ENCODE measurements around the gene ZNF385B. TPM values are rescaled to one million over a fixed set of nuclear protein-coding genes. Genes with fewer than 3 reads are reported as not detected.

ZNF385B gene
- total and polyA plus RNA-seq, 2 donors (not counting 1 experiment from before 2014, with no cell fraction given), result not detected

- H3K9me3 ChIP-seq (ENCODE audit: control extremely low read depth in 1 of 3, control insufficient read depth in 2 of 3, insufficient read depth in 1 of 3, low read length in 2 of 3), result peaks cover 0 to 2% (median 0%) of the 10 kb centered on the region in 3 donors
- no peak for TF ChIP-seq EZH2 (IDR thresholded peaks at IDR 0.05; ENCODE audit: borderline replicate concordance, insufficient read depth, low read depth, low read length, poor library complexity, severe bottlenecking)
- TF ChIP-seq, protein P1, sequence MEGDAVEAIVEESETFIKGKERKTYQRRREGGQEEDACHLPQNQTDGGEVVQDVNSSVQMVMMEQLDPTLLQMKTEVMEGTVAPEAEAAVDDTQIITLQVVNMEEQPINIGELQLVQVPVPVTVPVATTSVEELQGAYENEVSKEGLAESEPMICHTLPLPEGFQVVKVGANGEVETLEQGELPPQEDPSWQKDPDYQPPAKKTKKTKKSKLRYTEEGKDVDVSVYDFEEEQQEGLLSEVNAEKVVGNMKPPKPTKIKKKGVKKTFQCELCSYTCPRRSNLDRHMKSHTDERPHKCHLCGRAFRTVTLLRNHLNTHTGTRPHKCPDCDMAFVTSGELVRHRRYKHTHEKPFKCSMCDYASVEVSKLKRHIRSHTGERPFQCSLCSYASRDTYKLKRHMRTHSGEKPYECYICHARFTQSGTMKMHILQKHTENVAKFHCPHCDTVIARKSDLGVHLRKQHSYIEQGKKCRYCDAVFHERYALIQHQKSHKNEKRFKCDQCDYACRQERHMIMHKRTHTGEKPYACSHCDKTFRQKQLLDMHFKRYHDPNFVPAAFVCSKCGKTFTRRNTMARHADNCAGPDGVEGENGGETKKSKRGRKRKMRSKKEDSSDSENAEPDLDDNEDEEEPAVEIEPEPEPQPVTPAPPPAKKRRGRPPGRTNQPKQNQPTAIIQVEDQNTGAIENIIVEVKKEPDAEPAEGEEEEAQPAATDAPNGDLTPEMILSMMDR (IDR thresholded peaks at IDR 0.05), result no peak
- no peak overlapping the region for H3K4me3 Mint-ChIP-seq
- no peaks in the 10 kb centered on the region for H4K20me1 ChIP-seq (ENCODE audit: control insufficient read depth, insufficient read depth, low read length, poor library complexity, severe bottlenecking)
- no peak overlapping the region for H3K27ac Mint-ChIP-seq
- no peak for DNase-seq
- intact Hi-C loops (cut with micrococcal nuclease), result no loop called here
- peaks cover 9% of the 10 kb centered on the region for H3K9me3 Mint-ChIP-seq (ENCODE audit: insufficient read depth)
- peaks cover 5% of the 10 kb centered on the region for H3K27me3 Mint-ChIP-seq
- CTCF ChIA-PET, result interaction anchor here (0.6 kb wide), 1 partner anchor 23 kb away, joined by 3 read pairs; no protein-coding TSS in a partner anchor
- POLR2A ChIA-PET, result no interaction called here
- no peak for ATAC-seq (ENCODE audit: low read depth)
- H3K36me3 ChIP-seq (replicated peaks in 1 of 2; ENCODE audit: control extremely low read depth in 1 of 2, control insufficient read depth in 1 of 2, extremely low read depth in 1 of 2, insufficient read depth in 2 of 2, low read length in 1 of 2), result no peaks in the 10 kb centered on the region
- H3K4me3 ChIP-seq (ENCODE audit: control extremely low read depth in 1 of 5, extremely low read depth in 1 of 5, insufficient read depth in 1 of 5, low read depth in 2 of 5, low read length in 4 of 5), result no peak overlapping the region
- no peak overlapping the region for H3K4me2 ChIP-seq (replicated peaks; ENCODE audit: low read depth, low read length, poor library complexity, severe bottlenecking)
- H3K9ac ChIP-seq (ENCODE audit: low read length), result no peak overlapping the region
- no peaks in the 10 kb centered on the region for H3K79me2 ChIP-seq (ENCODE audit: control insufficient read depth, insufficient read depth, low read length)
- H3K4me1 Mint-ChIP-seq, result no peaks in the 10 kb centered on the region
- no peak overlapping the region for H2AFZ ChIP-seq (ENCODE audit: insufficient read depth, low read depth, low read length, poor library complexity, severe bottlenecking)
- H3K27ac ChIP-seq (ENCODE audit: low read length in 2 of 2), result no peak overlapping the region
- H3K27me3 ChIP-seq (replicated peaks in 1 of 4; ENCODE audit: control extremely low read depth in 1 of 4, control insufficient read depth in 3 of 4, insufficient read depth in 4 of 4, low read length in 3 of 4), result no peaks in the 10 kb centered on the region
- H3K4me1 ChIP-seq (ENCODE audit: control insufficient read depth in 2 of 2, insufficient read depth in 2 of 2, low read length in 2 of 2), result no peaks in the 10 kb centered on the region
Observed at GRCh38 chr2:179454443-179455171, 406.8 kb downstream of the ZNF385B start.

- CTCF ChIA-PET, result no interaction called here
Observed at GRCh38 chr2:179449010-179449409, 412.4 kb downstream of the ZNF385B start.

More at GRCh38 chr2:179449010-179449409, 412.4 kb downstream of the ZNF385B start:
- Histone ChIP-seq H3K4me1 (ENCODE audit: control insufficient read depth in 2 of 2, insufficient read depth in 2 of 2, low read length in 2 of 2) (no peaks in the 10 kb centered on the region), H2AFZ (ENCODE audit: insufficient read depth, low read depth, low read length, poor library complexity, severe bottlenecking) (no peak overlapping the region), H3K27me3 (replicated peaks in 1 of 4; ENCODE audit: control extremely low read depth in 1 of 4, control insufficient read depth in 3 of 4, insufficient read depth in 4 of 4, low read length in 3 of 4) (peaks cover 0 to 6% (median 0%) of the 10 kb centered on the region in 4 experiments), H3K27ac (ENCODE audit: low read length in 2 of 2) (no peak overlapping the region), H3K36me3 (replicated peaks in 1 of 2; ENCODE audit: control extremely low read depth in 1 of 2, control insufficient read depth in 1 of 2, extremely low read depth in 1 of 2, insufficient read depth in 2 of 2, low read length in 1 of 2) (no peaks in the 10 kb centered on the region), H3K79me2 (ENCODE audit: control insufficient read depth, insufficient read depth, low read length) (no peaks in the 10 kb centered on the region), H3K4me2 (replicated peaks; ENCODE audit: low read depth, low read length, poor library complexity, severe bottlenecking) (no peak overlapping the region), H4K20me1 (ENCODE audit: control insufficient read depth, insufficient read depth, low read length, poor library complexity, severe bottlenecking) (no peaks in the 10 kb centered on the region), H3K9me3 (ENCODE audit: control extremely low read depth in 1 of 3, control insufficient read depth in 2 of 3, insufficient read depth in 1 of 3, low read length in 2 of 3) (no peaks in the 10 kb centered on the region), H3K4me3 (ENCODE audit: control extremely low read depth in 1 of 5, extremely low read depth in 1 of 5, insufficient read depth in 1 of 5, low read depth in 2 of 5, low read length in 4 of 5) (no peak overlapping the region), H3K9ac (ENCODE audit: low read length) (no peak overlapping the region)
- POLR2A ChIA-PET, result no interaction called here
- Mint-ChIP-seq H3K4me1 (peaks cover 2% of the 10 kb centered on the region), H3K27me3 (peaks cover 10% of the 10 kb centered on the region), H3K27ac (no peak overlapping the region), H3K4me3 (no peak overlapping the region), H3K9me3 (ENCODE audit: insufficient read depth) (no peaks in the 10 kb centered on the region)
- intact Hi-C loops (cut with micrococcal nuclease), result no loop called here
- no peak for TF ChIP-seq EZH2 (IDR thresholded peaks at IDR 0.05; ENCODE audit: borderline replicate concordance, insufficient read depth, low read depth, low read length, poor library complexity, severe bottlenecking)
- TF ChIP-seq, protein P1 (IDR thresholded peaks at IDR 0.05), result no peak
- DNase-seq (no peak), ATAC-seq (ENCODE audit: low read depth) (no peak)
- no CpG with 5 or more reads among the region's 4 CpGs for WGBS (ENCODE audit: insufficient coverage)

Measured in B cell (primary cell).